Measurements from ENCODE around the gene HBG1.

Gene HBG1

GRCh38 chr11:5247472-5248192, 2.0 kb downstream of the HBG1 start:
- no peak for DNase-seq (ENCODE audit: low read depth, low spot score)

GRCh38 chr11:5246772-5247471, 2.7 kb downstream of the HBG1 start:
- no peak for DNase-seq (ENCODE audit: low read depth, low spot score)

- DNase-seq (ENCODE audit: low read depth, low spot score): no peak
These were observed 4.5 kb downstream of the HBG1 start for GRCh38 chr11:5245155-5245554.

GRCh38 chr11:5243816-5244180, 5.9 kb downstream of the HBG1 start:
- no peak for DNase-seq (ENCODE audit: low read depth, low spot score)

GRCh38 chr11:5242933-5243815, 6.5 kb downstream of the HBG1 start:
- DNase-seq (ENCODE audit: low read depth, low spot score): no peak

- DNase-seq (ENCODE audit: low read depth, low spot score): no peak
These were observed 7.4 kb downstream of the HBG1 start for GRCh38 chr11:5242208-5242607.

GRCh38 chr11:5241458-5241857, 8.2 kb downstream of the HBG1 start:
- no peak for DNase-seq (ENCODE audit: low read depth, low spot score)

GRCh38 chr11:5240458-5240857, 9.2 kb downstream of the HBG1 start:
- DNase-seq (ENCODE audit: low read depth, low spot score): no peak

- no peak for DNase-seq (ENCODE audit: low read depth, low spot score)
These were observed 9.6 kb downstream of the HBG1 start for GRCh38 chr11:5240056-5240455.

GRCh38 chr11:5239046-5239445, 10.6 kb downstream of the HBG1 start:
- DNase-seq (ENCODE audit: low read depth, low spot score): no peak

- no peak for DNase-seq (ENCODE audit: low read depth, low spot score)
These were observed 11.2 kb downstream of the HBG1 start for GRCh38 chr11:5238486-5238885.

- no peak for DNase-seq (ENCODE audit: low read depth, low spot score)
These were observed 12.2 kb downstream of the HBG1 start for GRCh38 chr11:5237420-5237819.

- DNase-seq (ENCODE audit: low read depth, low spot score): no peak
These were observed 14.1 kb downstream of the HBG1 start for GRCh38 chr11:5235364-5236095.

- no peak for DNase-seq (ENCODE audit: low read depth, low spot score)
These were observed 15.2 kb downstream of the HBG1 start, which contains the start of gene HBD for GRCh38 chr11:5234381-5234834. TSS of gene HBD (minus strand) at chr11:5234483. CDS start at chr11:5234433, 50 bp downstream.

- DNase-seq (ENCODE audit: low read depth, low spot score): no peak
These were observed 16.4 kb downstream of the HBG1 start for GRCh38 chr11:5233307-5233706.

- no peak for DNase-seq (ENCODE audit: low read depth, low spot score)
These were observed 16.8 kb downstream of the HBG1 start for GRCh38 chr11:5232821-5233220.

GRCh38 chr11:5232176-5232575, 17.5 kb downstream of the HBG1 start:
- DNase-seq (ENCODE audit: low read depth, low spot score): no peak

GRCh38 chr11:5231111-5231510, 18.5 kb downstream of the HBG1 start:
- no peak for DNase-seq (ENCODE audit: low read depth, low spot score)

- no peak for DNase-seq (ENCODE audit: low read depth, low spot score)
These were observed 19.4 kb downstream of the HBG1 start for GRCh38 chr11:5230266-5230665.

- DNase-seq (ENCODE audit: low read depth, low spot score): no peak
These were observed 19.9 kb downstream of the HBG1 start for GRCh38 chr11:5229796-5230195.

GRCh38 chr11:5229356-5229755, 20.3 kb downstream of the HBG1 start:
- DNase-seq (ENCODE audit: low read depth, low spot score): no peak

GRCh38 chr11:5228124-5228523, 21.5 kb downstream of the HBG1 start:
- no peak for DNase-seq (ENCODE audit: low read depth, low spot score)
